Measurements from ENCODE around the gene BTBD3.

- TF ChIP-seq POLR2A (IDR thresholded peaks at IDR 0.05), result no peak
- TF ChIP-seq CTCF (IDR thresholded peaks at IDR 0.05), result no peak
Measured at GRCh38 chr20:11918981-11919380, 1.3 kb downstream of the BTBD3 start.
